BLaER1 treated with 17β-estradiol and CSF1 and Interleukin-3, amounts not matched to agents 10 nM and 100 nM (cell line): ENCODE data around the gene CDH26.
"Not testable (repeated sequence)": the region's sequence is repeated elsewhere in the genome, so short reads cannot be mapped to it uniquely, and the experiment has no call there.

Experiments used
- H3K27ac ChIP-seq, 11 experiments: shearing (Covaris generic); formaldehyde crosslinking; 2 replicates each; pipeline ENCODE4 v1.8.1; 2022
- H3K27me3 ChIP-seq, 11 experiments: shearing (Covaris generic); formaldehyde crosslinking; 2 replicates each; pipeline ENCODE4 v1.8.1; 2022
- H3K36me3 ChIP-seq, 11 experiments: shearing (Covaris generic); formaldehyde crosslinking; 2 replicates each; pipeline ENCODE4 v1.8.1; 2022
- H3K4me1 ChIP-seq, 10 experiments: shearing (Covaris generic); formaldehyde crosslinking; 2 replicates each; pipeline ENCODE4 v1.8.1; 2022
- H3K4me2 ChIP-seq, 11 experiments: shearing (Covaris generic); formaldehyde crosslinking; 2 replicates each; pipeline ENCODE4 v1.8.1; 2022
- H3K4me3 ChIP-seq, 10 experiments: shearing (Covaris generic); formaldehyde crosslinking; 2 replicates each; pipeline ENCODE4 v1.8.1; 2022
- H3K9ac ChIP-seq, 11 experiments: shearing (Covaris generic); formaldehyde crosslinking; 2 replicates each; pipeline ENCODE4 v1.8.1; 2022
- H3K9me3 ChIP-seq, 11 experiments: shearing (Covaris generic); formaldehyde crosslinking; replicated peaks in 1 of 11; 2 replicates each; pipeline ENCODE4 v1.8.1; 2022
- H4K20me1 ChIP-seq, 11 experiments: shearing (Covaris generic); formaldehyde crosslinking; 2 replicates each; pipeline ENCODE4 v1.8.1; 2022
- Cebpa-rat ChIP-seq, 11 experiments: shearing (Covaris generic); IDR thresholded peaks; 2 replicates each; pipeline ENCODE4 v1.8.1; 2022

CDH26 gene

DNA sequence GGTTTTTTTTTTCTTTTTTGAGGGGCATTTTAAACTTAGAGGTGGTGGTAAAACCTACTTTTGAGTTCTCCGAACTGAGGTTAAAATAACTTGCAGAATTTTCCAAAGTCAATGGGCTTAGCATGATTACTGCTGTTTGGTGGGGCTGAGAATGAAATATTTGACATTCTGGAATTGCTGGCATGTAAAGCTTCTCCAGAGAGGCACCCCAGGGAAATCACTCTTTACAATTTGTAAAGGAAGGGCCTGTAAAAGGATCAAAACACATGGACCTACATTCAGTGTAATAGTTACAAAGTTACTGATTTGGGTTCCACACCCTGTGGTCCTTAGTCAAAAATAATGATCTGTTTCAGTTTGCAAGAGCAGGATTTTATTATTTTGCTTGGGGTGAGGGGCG is 12.5 kb upstream of the CDH26 start:
- Histone ChIP-seq H4K20me1 (no peaks in the 10 kb centered on the region; a peak in 1 of 22 replicates), H3K27ac (no peak overlapping the region), H3K4me3 (no peak overlapping the region), H3K27me3 (no peaks in the 10 kb centered on the region), H3K4me2 (no peak overlapping the region), H3K9ac (0 out of 22 replicates have a peak overlapping the region, but pooled peaks of 1 of the 11 experiments have one; percentile 2), H3K36me3 (peaks cover 17 to 47% (median 35%) of the 10 kb centered on the region in 11 experiments), H3K4me1 (peaks cover 18 to 35% (median 25%) of the 10 kb centered on the region in 10 experiments), H3K9me3 (no peaks in the 10 kb centered on the region)
- TF ChIP-seq Cebpa-rat (IDR thresholded peaks at IDR 0.05) = no peak

DNA sequence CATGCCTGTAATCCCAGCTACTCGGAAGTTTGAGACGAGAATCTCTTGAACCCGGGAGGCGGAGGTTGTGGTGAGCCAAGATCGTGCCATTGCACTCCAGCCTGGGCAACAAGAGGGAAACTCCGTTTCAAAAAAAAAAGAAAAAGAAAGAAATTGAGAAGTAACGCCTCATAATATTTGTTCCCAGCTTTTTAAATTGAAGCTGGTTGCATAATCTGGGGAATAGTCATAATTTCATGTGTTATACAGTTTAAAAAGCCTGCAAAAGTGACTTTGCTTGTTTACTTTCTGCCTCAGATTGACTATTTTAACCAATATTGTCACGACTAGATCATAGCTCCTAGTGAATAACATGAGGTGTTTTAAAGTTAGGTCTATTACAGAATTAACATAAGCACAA is 10.8 kb upstream of the CDH26 start:
- no peaks in the 10 kb centered on the region for H3K9me3 ChIP-seq
- H3K27ac ChIP-seq = no peak overlapping the region
- no peak for TF ChIP-seq Cebpa-rat (IDR thresholded peaks at IDR 0.05)
- peaks cover 17 to 39% (median 31%) of the 10 kb centered on the region in 11 experiments for H3K36me3 ChIP-seq
- H3K4me3 ChIP-seq = no peak overlapping the region
- H3K4me2 ChIP-seq = no peak overlapping the region
- no peaks in the 10 kb centered on the region; a peak in 1 of 22 replicates for H4K20me1 ChIP-seq
- no peaks in the 10 kb centered on the region for H3K27me3 ChIP-seq
- peaks cover 6 to 20% (median 11%) of the 10 kb centered on the region in 10 experiments for H3K4me1 ChIP-seq
- no peak overlapping the region for H3K9ac ChIP-seq

DNA sequence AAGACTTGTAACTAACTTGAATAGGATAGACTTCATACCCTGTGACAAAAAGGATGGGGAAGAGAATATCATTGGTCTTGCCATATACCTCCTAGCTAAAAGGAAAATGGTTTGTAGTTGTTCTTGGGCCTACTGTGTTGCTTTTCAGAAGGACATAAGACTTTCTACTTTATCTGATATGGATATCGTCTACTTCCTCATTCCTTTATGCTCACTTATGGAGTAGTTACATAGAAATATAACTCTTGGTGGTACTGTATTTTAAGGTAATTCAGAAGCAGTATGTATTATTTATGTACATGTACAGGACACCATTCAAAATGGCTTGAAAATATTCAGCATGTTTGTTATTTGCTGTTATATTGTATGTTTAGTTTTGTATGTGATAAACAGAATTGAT is 10.0 kb upstream of the CDH26 start:
- Histone ChIP-seq H3K4me1 (peaks cover 6 to 20% (median 10%) of the 10 kb centered on the region in 10 experiments), H3K4me3 (no peak overlapping the region), H3K9ac (no peak overlapping the region), H3K27me3 (no peaks in the 10 kb centered on the region), H4K20me1 (no peaks in the 10 kb centered on the region; a peak in 1 of 22 replicates), H3K4me2 (peak overlapping the region in 2 of 11 experiments; percentile 29 to 45; a peak in 2 of 22 replicates), H3K36me3 (peaks cover 15 to 31% (median 23%) of the 10 kb centered on the region in 11 experiments), H3K9me3 (no peaks in the 10 kb centered on the region), H3K27ac (peak overlapping the region in 1 of 11 experiments; percentile 31; a peak in 1 of 22 replicates)
- TF ChIP-seq Cebpa-rat (IDR thresholded peaks at IDR 0.05) = no peak

DNA sequence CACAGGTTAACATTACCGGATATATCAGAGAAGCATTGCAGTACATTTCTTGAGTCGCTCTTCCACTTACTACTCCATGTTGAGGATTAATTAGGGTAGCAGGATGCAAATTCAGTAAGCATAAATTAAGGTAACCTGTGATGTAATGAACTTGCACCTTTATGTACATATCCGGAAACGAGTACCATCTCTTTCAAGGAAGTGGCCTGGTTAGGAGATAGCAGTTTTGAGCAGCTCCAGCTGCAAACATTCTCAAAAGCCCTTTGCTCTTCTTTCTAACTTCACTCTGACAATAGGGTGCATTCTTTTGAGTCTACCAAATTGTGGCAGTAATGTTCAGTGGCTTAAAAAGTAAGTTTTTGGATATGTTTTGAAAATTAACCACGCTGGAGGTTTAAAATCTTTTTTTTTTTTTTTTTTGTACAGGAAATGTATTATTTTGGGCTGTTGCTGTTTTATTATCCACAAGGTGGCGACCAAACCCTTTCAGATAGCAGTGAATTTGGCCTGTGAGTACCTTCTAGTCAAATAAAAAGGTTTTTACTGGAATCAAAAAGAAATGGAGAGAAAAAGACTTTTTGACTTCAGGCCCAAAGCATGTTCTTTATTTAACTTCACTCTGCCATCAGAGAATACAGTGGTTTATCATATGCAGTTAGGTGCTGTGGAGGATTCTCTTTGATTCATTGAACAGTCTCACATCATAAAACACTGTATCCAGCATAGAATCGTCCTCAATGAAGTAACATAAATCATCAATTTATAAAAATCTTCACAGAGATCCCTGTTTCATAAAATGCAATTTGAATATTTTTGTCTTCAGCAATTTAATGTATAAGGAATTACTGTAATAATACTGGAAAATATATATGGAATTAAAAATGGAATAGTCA is 9.1 kb upstream of the CDH26 start:
- no peak for TF ChIP-seq Cebpa-rat (IDR thresholded peaks at IDR 0.05)
- H3K4me1 ChIP-seq = peaks cover 6 to 20% (median 10%) of the 10 kb centered on the region in 10 experiments
- H3K27ac ChIP-seq = peak overlapping the region in 4 of 11 experiments; percentile 13 to 37 (median 22); a peak in 3 of 22 replicates
- H3K4me2 ChIP-seq = peak overlapping the region; percentile 13 to 61 (median 41); a peak in 18 of 22 replicates
- no peak overlapping the region for H3K4me3 ChIP-seq
- peak overlapping the region in 3 of 11 experiments; percentile 25 to 39 (median 36); a peak in 4 of 22 replicates for H3K9ac ChIP-seq
- H3K27me3 ChIP-seq = no peaks in the 10 kb centered on the region
- H4K20me1 ChIP-seq = no peaks in the 10 kb centered on the region; a peak in 1 of 22 replicates
- peaks cover 8 to 22% (median 15%) of the 10 kb centered on the region in 11 experiments for H3K36me3 ChIP-seq
- no peaks in the 10 kb centered on the region for H3K9me3 ChIP-seq

DNA sequence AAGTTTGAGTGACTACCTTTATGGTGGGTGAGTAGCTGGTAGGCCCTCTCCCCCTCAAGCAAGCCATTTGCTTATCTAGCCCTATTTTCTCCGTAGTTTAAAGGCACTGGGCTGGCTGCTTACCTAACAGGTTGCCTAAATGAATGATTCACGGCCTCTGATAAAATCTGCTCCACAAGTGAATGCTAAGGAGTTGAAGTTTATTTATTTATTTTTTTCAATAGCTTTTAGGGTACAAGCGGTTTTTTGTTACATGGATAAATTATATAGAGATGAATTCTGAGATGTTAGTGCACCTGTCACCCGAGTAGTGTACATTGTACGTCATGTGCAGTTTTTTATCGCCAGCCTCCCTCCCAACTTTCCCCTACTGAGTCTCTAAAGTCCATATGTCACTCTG is 8.3 kb upstream of the CDH26 start:
- no peaks in the 10 kb centered on the region; a peak in 1 of 22 replicates for H4K20me1 ChIP-seq
- 0 out of 22 replicates have a peak overlapping the region, but pooled peaks of 1 of the 11 experiments have one; percentile 14 for H3K9ac ChIP-seq
- no peak for TF ChIP-seq Cebpa-rat (IDR thresholded peaks at IDR 0.05)
- H3K27ac ChIP-seq = no peak overlapping the region
- H3K4me1 ChIP-seq = peaks cover 6 to 20% (median 10%) of the 10 kb centered on the region in 10 experiments
- H3K27me3 ChIP-seq = no peaks in the 10 kb centered on the region
- no peak overlapping the region for H3K4me2 ChIP-seq
- H3K36me3 ChIP-seq = peaks cover under 1 to 14% (median 6%) of the 10 kb centered on the region in 11 experiments; a peak in 20 of 22 replicates
- H3K9me3 ChIP-seq = no peaks in the 10 kb centered on the region
- no peak overlapping the region for H3K4me3 ChIP-seq

DNA sequence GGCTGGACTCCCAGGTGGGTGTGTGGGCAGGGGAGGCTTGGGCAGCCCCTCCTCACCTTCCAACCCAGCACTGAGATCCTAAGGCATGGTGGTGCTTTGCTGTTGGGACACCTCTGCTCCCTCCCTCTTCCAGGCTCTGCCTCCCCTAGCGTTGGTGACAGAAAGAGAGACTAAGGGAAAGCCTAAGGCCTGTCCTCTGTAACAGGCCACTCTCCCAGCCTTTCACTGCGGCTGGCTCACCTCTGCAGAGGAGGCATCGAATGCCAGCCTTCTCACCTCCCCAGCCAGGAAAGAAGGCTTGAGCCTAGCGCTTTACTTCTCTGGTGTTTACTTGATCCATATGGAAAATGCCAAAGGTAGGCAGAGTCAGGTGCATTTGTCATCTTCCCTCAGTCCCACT is 3.5 kb upstream of the CDH26 start:
- H3K4me1 ChIP-seq = no peaks in the 10 kb centered on the region
- H4K20me1 ChIP-seq = no peaks in the 10 kb centered on the region
- H3K4me2 ChIP-seq = no peak overlapping the region
- H3K4me3 ChIP-seq = no peak overlapping the region
- H3K36me3 ChIP-seq = peaks cover 0 to 2% (median 0%) of the 10 kb centered on the region in 11 experiments; a peak in 2 of 22 replicates
- no peak for TF ChIP-seq Cebpa-rat (IDR thresholded peaks at IDR 0.05)
- H3K9me3 ChIP-seq = no peaks in the 10 kb centered on the region
- H3K27ac ChIP-seq = no peak overlapping the region
- H3K9ac ChIP-seq = no peak overlapping the region
- H3K27me3 ChIP-seq = no peaks in the 10 kb centered on the region

DNA sequence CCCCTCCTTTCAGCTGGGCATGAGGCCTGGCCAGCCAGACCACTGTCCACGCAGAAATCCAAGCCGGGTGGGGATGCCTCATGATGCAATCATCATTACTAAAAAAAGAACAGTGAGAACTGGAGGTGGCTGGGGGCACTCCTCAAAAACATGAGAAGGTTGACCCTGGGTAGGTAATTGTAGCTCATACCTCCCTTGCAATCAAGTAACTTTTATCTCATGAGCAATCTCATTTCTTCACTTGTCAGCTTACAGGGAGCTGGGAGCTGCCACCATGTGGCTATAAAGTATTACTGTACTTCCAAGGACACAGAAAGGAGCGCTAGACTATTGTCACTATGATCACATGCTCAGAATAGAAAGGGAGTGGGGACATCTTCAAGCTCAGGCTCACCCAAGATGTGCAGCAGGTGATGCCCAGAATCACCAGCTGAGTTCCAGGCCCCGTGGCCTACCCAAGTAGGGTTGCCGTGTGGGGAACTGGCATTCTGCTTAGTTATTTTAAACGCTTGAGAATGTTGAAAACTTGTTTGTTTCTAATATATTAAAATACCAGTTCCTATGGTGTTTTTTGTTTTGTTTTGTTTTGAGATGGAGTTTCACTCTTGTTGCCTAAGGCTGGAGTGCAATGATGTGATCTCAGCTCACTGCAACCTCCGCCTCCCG is 3.0 kb upstream of the CDH26 start:
- no peak overlapping the region for H3K9ac ChIP-seq
- no peaks in the 10 kb centered on the region for H3K27me3 ChIP-seq
- no peak overlapping the region for H3K27ac ChIP-seq
- H3K4me3 ChIP-seq = no peak overlapping the region
- no peaks in the 10 kb centered on the region for H4K20me1 ChIP-seq
- no peak; a peak in 1 of 22 replicates for TF ChIP-seq Cebpa-rat (IDR thresholded peaks at IDR 0.05)
- no peak overlapping the region for H3K4me2 ChIP-seq
- H3K9me3 ChIP-seq = no peaks in the 10 kb centered on the region
- no peaks in the 10 kb centered on the region for H3K36me3 ChIP-seq
- no peaks in the 10 kb centered on the region for H3K4me1 ChIP-seq

DNA sequence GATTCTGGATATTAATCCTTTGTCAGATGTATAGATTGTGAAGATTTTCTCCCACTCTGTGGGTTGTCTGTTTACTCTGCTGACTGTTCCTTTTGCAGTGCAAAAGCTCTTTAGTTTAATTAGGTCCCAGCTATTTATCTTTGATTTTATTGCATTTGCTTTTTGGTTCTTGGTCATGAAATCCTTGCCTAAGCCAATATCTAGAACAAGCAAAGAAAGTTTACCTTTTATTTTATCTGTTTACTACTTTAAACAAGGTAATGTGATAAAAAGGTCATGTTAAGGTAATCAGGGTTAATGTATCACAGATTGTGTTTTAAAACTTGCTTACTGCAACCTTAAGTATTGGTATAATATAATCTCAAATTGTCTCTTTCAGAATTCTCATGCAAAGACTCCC is 655 bp upstream of the CDH26 start:
- H3K9ac ChIP-seq, H3K27me3 ChIP-seq, H3K4me1 ChIP-seq, H3K9me3 ChIP-seq, H4K20me1 ChIP-seq, H3K4me3 ChIP-seq, H3K27ac ChIP-seq, H3K36me3 ChIP-seq, H3K4me2 ChIP-seq: not testable (repeated sequence)

DNA sequence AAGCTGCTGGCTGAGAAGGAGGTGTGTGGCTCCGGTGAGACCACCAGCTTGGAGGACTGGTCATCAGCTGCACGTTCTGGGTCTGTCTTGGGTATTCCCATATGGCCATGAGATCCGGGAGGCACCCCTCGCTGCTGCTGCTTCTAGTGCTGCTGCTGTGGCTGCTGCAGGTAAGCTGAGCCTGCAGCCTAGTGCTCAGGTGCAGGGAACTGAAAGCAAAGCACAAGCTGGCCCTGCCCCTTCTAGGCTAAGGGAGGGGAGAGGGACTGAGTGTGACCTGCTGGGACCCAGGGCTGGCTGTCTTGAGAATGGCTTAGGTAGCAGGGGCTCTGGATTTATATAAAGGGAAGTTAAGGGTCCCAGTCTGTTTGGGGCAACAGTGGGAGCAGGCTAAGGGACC is 403 bp downstream of the CDH26 start:
- no peak overlapping the region for H3K9ac ChIP-seq
- no peaks in the 10 kb centered on the region for H3K9me3 ChIP-seq
- TF ChIP-seq Cebpa-rat (IDR thresholded peaks at IDR 0.05) = no peak

More for the DNA sequence above, 403 bp downstream of the CDH26 start:
- H3K4me1 ChIP-seq = no peaks in the 10 kb centered on the region
- H4K20me1 ChIP-seq = no peaks in the 10 kb centered on the region
- no peaks in the 10 kb centered on the region for H3K36me3 ChIP-seq
- H3K4me2 ChIP-seq = no peak overlapping the region
- no peak overlapping the region for H3K27ac ChIP-seq
- no peaks in the 10 kb centered on the region for H3K27me3 ChIP-seq
- no peak overlapping the region for H3K4me3 ChIP-seq
